Upper lobe of right lung (tissue), 1 donor: Measurements from ENCODE around the gene KRTCAP2. TPM values are rescaled to one million over a fixed set of nuclear protein-coding genes. Genes with fewer than 3 reads are reported as not detected.
"Not testable (repeated sequence)": the region's sequence is repeated elsewhere in the genome, so short reads cannot be mapped to it uniquely, and the experiment has no call there.

Experiments used
- ATAC-seq: fragments of 200-7000 bp; cut with Tn5 transposase; one replicate; pipeline ENCODE4 v1.9.1; 2020; ENCODE audit warnings: mild to moderate bottlenecking, moderate library complexity
- DNase-seq: peaks from one replicate; pipeline ENCODE4 v3.0.0-alpha.2; 2020
- H3K27ac ChIP-seq: fragments of 200-600 bp; one replicate; pipeline ENCODE4 v1.8.0; 2022
- H3K27me3 ChIP-seq: fragments of 200-600 bp; one replicate; pipeline ENCODE4 v1.8.0; 2022; ENCODE audit warnings: mild to moderate bottlenecking
- H3K36me3 ChIP-seq: fragments of 200-600 bp; one replicate; pipeline ENCODE4 v1.8.0; 2022
- H3K4me1 ChIP-seq: fragments of 200-600 bp; one replicate; pipeline ENCODE4 v1.8.0; 2022
- H3K4me3 ChIP-seq: fragments of 200-600 bp; one replicate; pipeline ENCODE4 v1.8.0; 2022; ENCODE audit warnings: mild to moderate bottlenecking
- H3K9me3 ChIP-seq: fragments of 200-600 bp; one replicate; pipeline ENCODE4 v1.8.0; 2022
- intact Hi-C: fragments of 100-400 bp; cut with DNase I; formaldehyde crosslinking; loops from one replicate; pipeline ENCODE4 v1.11.0; 2022
- total RNA-seq: library from RNA; stranded (reverse); fragmentation: NEBNext Ultra II Directional; extraction: Animal tissue kit (Norgen Biotek cat#: 25700); gene quantifications from one replicate; pipeline ENCODE4 v1.2.1, GENCODE V29; 2021
- TF ChIP-seq, protein P1 (sequence below): fragments of 200-600 bp; IDR thresholded peaks from one replicate; pipeline ENCODE4 v1.8.0; 2022; ENCODE audit warnings: antibody characterized with exemption
- donor health status: DM: no; HTN: yes; CAD: no; lungs with severe emphysema.

Gene KRTCAP2
- total RNA-seq, 1 donor from 2014 or later, result 130 TPM

DNA sequence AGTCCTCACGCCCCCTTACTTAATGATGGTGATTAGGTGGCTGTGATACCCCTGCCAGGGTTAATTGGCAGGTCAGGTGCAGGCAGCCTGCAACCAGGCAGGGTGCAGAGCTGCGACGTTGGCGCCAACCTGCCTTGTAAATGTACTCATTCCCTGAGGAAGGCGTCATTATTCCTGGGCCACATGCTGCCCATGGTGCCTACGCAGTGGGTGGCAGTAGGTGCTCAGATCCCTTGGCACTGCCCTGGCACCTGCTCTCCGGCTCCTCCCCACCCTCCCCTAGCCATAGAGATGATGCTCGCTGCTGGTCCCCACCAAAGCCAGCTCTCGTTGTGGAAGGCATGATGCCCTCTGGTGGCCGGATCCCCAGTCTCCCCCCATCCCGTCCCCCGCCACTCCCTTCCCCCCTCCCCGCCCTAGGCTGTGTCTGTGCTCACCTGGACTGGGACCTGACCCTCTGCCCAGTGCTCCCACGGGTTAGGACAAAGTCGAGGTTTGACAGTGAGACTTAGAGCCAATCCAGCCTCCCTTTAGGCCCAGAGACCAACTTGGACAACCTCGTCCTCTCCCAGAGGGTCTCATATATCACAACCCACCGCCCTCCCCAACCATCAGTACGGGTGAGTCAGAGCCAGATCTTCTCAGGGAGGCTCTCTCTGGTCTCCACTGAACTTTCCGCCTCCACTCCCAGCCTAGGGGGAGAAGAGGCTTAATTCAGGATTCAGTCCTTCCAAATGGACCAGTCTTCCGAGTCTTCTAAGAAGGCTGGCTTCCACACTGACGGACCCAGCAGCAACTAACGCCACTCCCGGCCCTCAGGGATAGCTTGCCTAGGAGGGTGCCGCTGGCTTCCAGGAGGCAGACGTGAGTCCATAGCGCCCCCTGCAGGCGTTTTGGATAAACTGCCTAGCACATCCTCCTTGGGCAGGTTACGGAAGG is 5.7 kb downstream of the KRTCAP2 start:
- peak overlapping the region; percentile 75 for H3K27ac ChIP-seq
- H3K27me3 ChIP-seq, result no peaks in the 10 kb centered on the region
- peaks cover 21% of the 10 kb centered on the region for H3K4me1 ChIP-seq
- DNase-seq, result peak; percentile 93
- TF ChIP-seq, protein P1, sequence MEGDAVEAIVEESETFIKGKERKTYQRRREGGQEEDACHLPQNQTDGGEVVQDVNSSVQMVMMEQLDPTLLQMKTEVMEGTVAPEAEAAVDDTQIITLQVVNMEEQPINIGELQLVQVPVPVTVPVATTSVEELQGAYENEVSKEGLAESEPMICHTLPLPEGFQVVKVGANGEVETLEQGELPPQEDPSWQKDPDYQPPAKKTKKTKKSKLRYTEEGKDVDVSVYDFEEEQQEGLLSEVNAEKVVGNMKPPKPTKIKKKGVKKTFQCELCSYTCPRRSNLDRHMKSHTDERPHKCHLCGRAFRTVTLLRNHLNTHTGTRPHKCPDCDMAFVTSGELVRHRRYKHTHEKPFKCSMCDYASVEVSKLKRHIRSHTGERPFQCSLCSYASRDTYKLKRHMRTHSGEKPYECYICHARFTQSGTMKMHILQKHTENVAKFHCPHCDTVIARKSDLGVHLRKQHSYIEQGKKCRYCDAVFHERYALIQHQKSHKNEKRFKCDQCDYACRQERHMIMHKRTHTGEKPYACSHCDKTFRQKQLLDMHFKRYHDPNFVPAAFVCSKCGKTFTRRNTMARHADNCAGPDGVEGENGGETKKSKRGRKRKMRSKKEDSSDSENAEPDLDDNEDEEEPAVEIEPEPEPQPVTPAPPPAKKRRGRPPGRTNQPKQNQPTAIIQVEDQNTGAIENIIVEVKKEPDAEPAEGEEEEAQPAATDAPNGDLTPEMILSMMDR, result peak; percentile 86
- ATAC-seq, result peak; percentile 92
- intact Hi-C loops, result loop anchor here (5.0 kb wide), 1 partner anchor 75 kb away; no protein-coding TSS in a partner anchor
- no peaks in the 10 kb centered on the region for H3K9me3 ChIP-seq
- peaks cover 30% of the 10 kb centered on the region for H3K36me3 ChIP-seq
- H3K4me3 ChIP-seq, result peak overlapping the region; percentile 11

DNA sequence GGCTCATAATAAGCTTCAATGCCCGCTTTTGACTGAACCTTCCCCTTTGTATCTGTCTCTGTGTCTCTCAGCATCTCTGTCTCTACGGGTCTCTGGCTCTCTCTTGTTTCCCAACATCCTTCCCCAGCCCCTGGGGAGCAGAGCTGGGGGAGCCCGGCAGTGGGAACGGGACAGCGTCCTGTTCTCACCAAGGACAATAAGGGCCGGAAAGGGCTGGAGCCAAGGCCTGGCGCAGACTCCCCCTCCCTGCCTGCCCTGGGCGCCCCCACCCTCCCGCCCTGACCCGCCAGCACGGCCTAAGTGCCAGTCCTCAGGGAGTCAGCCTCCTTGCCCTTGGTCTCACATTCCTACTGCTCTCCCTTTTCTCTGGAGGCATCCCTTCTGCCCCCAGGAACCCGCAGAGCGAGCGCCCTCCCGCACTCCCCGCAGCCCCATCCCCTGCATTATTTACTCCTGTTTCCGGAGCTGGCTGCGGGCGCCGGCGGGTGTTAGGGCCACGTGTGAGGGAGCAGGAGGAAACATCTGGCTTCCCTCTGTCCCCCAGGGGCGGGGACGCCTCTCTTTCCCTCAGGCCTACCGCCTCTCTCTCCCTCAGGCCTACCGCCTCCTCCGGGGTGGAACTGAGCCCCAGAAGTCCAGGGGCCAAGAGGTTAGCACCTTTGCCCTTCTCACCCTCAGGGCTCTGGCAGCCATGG is 6.5 kb downstream of the KRTCAP2 start:
- H3K4me3 ChIP-seq, result no peak overlapping the region
- no peaks in the 10 kb centered on the region for H3K27me3 ChIP-seq
- intact Hi-C loops, result loop anchor here (5.0 kb wide), 1 partner anchor 74 kb away; no protein-coding TSS in a partner anchor
- TF ChIP-seq, protein P1, result no peak
- peaks cover 17% of the 10 kb centered on the region for H3K4me1 ChIP-seq
- H3K36me3 ChIP-seq, result peaks cover 30% of the 10 kb centered on the region
- DNase-seq (peak; percentile 70), ATAC-seq (peak; percentile 42)
- H3K9me3 ChIP-seq, result no peaks in the 10 kb centered on the region
- peak overlapping the region; percentile 75 for H3K27ac ChIP-seq

DNA sequence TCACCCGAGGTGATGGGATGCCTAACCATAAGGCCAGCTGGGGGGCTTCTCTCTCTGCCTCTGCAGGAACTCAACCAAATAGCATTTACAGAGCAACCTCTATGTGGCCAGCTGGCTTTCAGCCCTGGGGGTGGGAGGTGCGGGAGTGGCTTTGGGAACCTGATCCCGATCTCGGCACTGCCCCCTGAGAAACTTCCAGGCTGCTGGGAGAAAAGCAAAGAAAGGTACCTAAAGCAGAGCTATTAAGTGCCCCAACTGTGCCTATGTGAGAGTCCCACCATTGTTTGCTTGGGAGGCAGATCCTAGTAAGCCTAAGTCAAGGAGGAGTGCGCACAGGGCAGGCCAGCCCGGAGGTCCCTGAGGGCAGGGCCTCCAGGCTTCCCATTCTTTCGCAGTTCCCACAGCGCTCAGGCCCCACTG is 7.0 kb downstream of the KRTCAP2 start:
- H3K4me1 ChIP-seq, result peaks cover 17% of the 10 kb centered on the region
- TF ChIP-seq, protein P1, result no peak
- DNase-seq (peak; percentile 54), ATAC-seq (no peak)
- peaks cover 26% of the 10 kb centered on the region for H3K36me3 ChIP-seq
- intact Hi-C loops, result loop anchor here (5.0 kb wide), 1 partner anchor 74 kb away; no protein-coding TSS in a partner anchor
- no peaks in the 10 kb centered on the region for H3K27me3 ChIP-seq
- H3K9me3 ChIP-seq, result no peaks in the 10 kb centered on the region
- no peak overlapping the region for H3K4me3 ChIP-seq
- H3K27ac ChIP-seq, result peak overlapping the region; percentile 75

DNA sequence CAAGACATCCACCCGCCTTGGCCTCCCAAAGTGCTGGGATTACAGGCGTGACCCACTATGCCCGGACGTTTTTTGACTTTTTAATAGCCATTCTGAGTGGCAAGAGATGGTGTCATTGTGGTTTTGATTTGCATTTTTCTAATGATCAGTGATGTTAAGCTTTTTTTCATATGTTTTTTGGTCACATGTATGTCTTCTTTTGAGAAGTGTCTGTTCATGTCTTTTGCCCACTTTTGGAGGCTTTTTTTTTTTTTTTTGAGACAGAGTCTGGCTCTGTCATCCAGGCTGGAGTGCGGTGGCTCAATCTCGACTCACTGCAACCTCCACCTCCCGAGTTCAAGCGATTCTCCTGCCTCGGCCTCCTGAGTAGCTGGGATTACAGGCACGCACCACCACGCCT is 8.5 kb downstream of the KRTCAP2 start:
- intact Hi-C loops, result loop anchor here (5.0 kb wide), 1 partner anchor 72 kb away; no protein-coding TSS in a partner anchor
- not testable (repeated sequence) for DNase-seq, H3K27me3 ChIP-seq, H3K9me3 ChIP-seq, H3K4me3 ChIP-seq, H3K27ac ChIP-seq, ATAC-seq
- H3K36me3 ChIP-seq, result peaks cover 11% of the 10 kb centered on the region
- H3K4me1 ChIP-seq, result peaks cover 17% of the 10 kb centered on the region

DNA sequence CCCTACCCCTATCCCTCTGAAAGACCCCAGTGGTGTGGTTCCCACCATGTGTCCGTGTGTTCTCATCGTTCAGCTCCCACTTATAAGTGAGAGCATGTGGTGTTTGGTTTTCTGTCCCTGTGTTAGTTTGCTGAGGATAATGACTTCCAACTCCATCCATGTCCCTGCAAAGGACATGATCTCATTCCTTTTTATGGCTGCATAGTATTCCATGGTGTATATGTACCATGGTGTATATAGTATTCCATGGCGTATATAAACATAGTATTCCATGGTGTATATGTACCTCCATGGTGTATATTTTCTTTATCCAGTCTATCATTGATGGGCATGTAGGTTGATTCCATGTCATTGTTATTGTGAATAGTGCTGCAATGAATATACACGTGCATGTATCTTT is 9.3 kb downstream of the KRTCAP2 start:
- H3K4me3 ChIP-seq, H3K9me3 ChIP-seq, intact Hi-C loops, H3K27me3 ChIP-seq, DNase-seq, ATAC-seq, H3K36me3 ChIP-seq, H3K27ac ChIP-seq: not testable (repeated sequence)
- H3K4me1 ChIP-seq, result peaks cover 17% of the 10 kb centered on the region

DNA sequence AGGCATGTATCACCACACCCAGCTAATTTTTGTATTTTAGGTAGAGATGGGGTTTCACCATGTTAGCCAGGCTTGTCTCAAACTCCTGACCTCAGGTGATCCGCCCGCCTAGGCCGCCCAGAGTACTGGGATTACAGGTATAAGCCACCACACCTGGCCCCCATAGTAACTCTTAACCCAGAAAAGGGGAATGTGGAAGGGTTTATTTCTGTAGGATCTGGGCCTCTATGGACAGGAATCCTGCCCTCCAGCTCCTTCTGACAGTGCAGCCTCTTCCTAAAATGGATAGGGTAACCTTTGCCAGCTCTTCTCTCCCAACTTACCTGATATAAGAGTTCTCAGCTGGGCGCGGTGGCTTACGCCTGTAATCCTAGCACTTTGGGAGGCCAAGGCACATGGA is 10.5 kb downstream of the KRTCAP2 start:
- H3K4me1 ChIP-seq, result peaks cover 14% of the 10 kb centered on the region
- H3K36me3 ChIP-seq, H3K4me3 ChIP-seq, H3K27ac ChIP-seq, ATAC-seq, H3K9me3 ChIP-seq, DNase-seq, intact Hi-C loops, H3K27me3 ChIP-seq: not testable (repeated sequence)

DNA sequence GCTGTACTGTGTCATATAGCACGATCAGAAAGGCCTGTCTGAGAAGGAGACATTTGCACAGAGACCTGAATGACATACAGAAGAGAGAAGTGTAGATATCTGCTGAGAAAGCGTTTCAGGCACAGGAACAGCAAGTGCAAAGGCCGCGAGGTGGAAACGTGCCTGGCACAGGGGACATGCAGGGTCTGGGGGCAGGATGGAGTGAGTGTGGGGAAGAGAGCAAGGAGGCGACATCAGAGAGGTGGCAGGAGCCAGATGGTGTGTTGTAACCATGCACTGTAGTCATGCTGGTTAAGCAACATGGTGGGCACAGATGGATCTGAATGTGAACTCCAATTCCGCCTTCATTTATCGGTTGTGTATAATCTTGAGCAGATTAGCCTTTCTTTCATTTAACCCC is 13.0 kb downstream of the KRTCAP2 start:
- Histone ChIP-seq H3K9me3 (no peaks in the 10 kb centered on the region), H3K36me3 (no peaks in the 10 kb centered on the region), H3K4me1 (no peaks in the 10 kb centered on the region), H3K27me3 (no peaks in the 10 kb centered on the region), H3K27ac (no peak overlapping the region), H3K4me3 (no peak overlapping the region)
- TF ChIP-seq, protein P1, result no peak
- peak; percentile 35 for DNase-seq
- intact Hi-C loops, result no loop called here
- no peak for ATAC-seq
